NB4 (cell line): ENCODE data around the gene HDGFL3.

ENCODE experiments used
- MYC ChIP-seq: IDR thresholded peaks from 2 replicates; pipeline ENCODE4 v1.6.1; 2011; ENCODE audit warnings: low read depth, low read length
- POLR2A ChIP-seq: IDR thresholded peaks from 2 replicates; pipeline ENCODE4 v1.6.1; 2011; ENCODE audit warnings: mild to moderate bottlenecking; ENCODE audit not compliant: insufficient read length; ENCODE audit errors: extremely low read depth
- TF ChIP-seq, protein P1 (sequence below): IDR thresholded peaks from one replicate; pipeline ENCODE4 v1.5.1; 2012; ENCODE audit warnings: low read depth, low read length
- TF ChIP-seq, protein P2 (sequence below): IDR thresholded peaks from 2 replicates; pipeline ENCODE4 v1.6.1; 2011; ENCODE audit warnings: low read depth, low read length

DNA sequence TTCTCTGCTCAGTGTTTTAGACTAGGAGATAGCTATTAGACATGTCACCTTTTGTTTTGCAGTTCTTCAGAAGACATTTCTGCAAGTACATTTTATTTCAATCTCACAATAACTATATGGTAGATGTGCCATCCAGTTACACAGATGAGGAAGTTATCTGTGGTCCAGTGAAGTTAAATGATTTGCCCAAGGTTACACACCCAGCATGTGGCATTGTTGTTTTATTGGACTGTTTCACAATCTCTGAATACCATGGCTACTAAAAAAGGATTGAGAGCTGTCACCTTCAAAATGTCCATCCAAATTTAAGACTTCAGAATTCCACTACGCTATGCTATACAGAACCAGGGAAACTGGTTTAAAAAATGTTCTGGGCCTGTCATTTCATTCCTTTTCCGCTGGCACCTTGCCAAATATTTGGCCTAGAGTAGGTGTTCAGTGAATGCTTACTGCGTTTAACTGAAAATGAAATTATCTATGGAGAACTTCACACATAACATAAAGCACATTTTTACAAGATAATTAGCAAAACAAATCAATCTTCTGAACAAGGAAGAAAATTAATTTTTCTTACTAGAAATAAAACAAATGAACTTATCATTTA lies 80.0 kb downstream of the HDGFL3 start:
- TF ChIP-seq MYC (no peak), POLR2A (no peak)
- TF ChIP-seq, protein P1, sequence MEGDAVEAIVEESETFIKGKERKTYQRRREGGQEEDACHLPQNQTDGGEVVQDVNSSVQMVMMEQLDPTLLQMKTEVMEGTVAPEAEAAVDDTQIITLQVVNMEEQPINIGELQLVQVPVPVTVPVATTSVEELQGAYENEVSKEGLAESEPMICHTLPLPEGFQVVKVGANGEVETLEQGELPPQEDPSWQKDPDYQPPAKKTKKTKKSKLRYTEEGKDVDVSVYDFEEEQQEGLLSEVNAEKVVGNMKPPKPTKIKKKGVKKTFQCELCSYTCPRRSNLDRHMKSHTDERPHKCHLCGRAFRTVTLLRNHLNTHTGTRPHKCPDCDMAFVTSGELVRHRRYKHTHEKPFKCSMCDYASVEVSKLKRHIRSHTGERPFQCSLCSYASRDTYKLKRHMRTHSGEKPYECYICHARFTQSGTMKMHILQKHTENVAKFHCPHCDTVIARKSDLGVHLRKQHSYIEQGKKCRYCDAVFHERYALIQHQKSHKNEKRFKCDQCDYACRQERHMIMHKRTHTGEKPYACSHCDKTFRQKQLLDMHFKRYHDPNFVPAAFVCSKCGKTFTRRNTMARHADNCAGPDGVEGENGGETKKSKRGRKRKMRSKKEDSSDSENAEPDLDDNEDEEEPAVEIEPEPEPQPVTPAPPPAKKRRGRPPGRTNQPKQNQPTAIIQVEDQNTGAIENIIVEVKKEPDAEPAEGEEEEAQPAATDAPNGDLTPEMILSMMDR, result no peak
- TF ChIP-seq, protein P2, sequence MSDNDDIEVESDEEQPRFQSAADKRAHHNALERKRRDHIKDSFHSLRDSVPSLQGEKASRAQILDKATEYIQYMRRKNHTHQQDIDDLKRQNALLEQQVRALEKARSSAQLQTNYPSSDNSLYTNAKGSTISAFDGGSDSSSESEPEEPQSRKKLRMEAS, result no peak
